GM12872 (cell line): ENCODE measurements around the gene LAMA5.

Experiments
- CTCF ChIP-seq: IDR thresholded peaks from 3 replicates; pipeline ENCODE4 v1.5.1; 2011; ENCODE audit warnings: low read depth, mild to moderate bottlenecking, low read length, moderate library complexity; ENCODE audit not compliant: insufficient read depth

The LAMA5 gene

DNA sequence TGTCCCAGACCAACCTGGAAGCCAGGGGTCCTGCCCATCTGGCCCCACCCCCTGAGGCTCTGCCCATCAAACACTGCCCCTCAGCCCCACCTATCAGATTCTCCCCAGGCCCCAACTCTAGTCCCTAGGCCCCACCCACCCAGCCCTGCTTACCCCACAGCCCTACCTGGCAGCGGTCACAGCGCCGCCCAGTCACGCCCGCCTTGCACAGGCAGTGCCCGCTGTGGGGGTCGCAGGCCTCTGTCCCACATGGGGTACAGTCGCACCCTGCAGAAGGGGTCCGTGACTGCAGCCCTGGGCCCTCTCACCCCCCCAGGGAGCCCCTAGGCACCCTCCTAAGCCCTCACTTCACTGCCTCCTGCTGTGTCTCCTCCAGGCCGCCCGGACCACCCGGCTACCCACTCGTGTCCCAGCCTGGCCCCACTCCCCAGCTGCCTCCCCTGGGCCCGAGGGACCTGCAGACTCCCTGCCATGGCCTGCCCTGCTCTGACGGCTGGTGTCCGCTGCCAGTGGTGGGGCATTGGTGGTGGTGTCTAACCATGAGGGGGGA lies 44.5 kb downstream of the LAMA5 start:
- TF ChIP-seq CTCF = no peak

- no peak for TF ChIP-seq CTCF
These were observed 45.1 kb downstream of the LAMA5 start for GRCh38 chr20:62321975-62322374.

DNA sequence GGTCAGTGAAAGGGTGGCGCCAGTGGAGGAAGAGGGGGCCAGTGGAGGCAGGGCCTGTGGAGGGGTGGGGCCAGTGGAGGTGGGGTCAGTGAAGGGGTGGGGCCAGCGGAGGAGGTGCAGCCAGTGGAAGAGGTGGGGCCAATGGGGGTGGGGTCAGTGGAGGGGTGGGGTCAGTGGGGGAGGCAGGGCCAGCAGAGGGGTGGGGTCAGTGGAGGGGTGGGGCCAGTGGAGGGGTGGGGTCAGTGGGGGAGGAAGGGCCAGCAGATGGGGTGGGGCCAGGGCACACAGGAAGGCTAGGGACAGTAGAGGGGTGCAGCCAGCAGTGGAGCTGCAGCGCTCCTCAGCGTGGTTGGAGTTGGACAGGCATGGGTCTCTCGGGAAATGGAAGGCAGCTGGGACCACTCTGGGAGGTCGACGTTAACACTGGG lies 45.6 kb downstream of the LAMA5 start:
- TF ChIP-seq CTCF = no peak

GRCh38 chr20:62320581-62321354 lies 46.3 kb downstream of the LAMA5 start:
- TF ChIP-seq CTCF = no peak

DNA sequence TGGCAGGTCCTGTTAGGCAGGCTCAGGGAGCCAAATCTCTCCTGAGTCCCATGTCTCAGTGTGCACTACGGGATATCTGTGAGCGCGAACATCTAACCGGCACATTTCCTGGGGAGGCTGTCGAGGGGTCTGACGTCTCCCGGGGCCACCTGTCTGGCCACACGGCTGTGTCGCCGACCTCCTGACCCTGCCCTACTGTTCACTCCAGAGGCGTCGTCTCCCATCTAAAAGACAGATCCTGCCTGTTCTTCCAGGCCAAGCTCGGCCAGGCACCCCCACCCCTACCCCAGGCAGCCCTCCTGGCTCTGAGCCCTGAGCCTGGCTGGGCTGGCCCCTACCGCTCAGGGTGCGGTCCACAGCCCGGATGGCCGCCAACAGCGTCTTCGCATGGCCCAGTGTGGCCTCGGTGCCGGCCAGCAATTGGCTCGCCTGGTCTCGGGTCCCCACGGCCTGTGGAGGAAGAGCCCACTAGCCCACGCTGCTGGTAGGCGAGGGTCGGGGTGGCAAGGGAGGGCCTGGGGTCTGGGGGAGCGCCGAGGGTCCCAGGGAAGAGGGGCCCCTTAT lies 47.7 kb downstream of the LAMA5 start:
- no peak for TF ChIP-seq CTCF

- TF ChIP-seq CTCF = no peak
These were observed 48.4 kb downstream of the LAMA5 start for GRCh38 chr20:62318400-62319345.

- TF ChIP-seq CTCF = no peak
These were observed 49.9 kb downstream of the LAMA5 start for GRCh38 chr20:62317167-62317655.
